Measurements from ENCODE around the gene LY6G6C. TPM values are rescaled to one million over a fixed set of nuclear protein-coding genes. Genes with fewer than 3 reads are reported as not detected.

LY6G6C gene
- total and polyA plus RNA-seq, 2 of the 13 experiments (the other 11 are each of a cell fraction or from before 2014, with no cell fraction given), result 0.15 TPM; not detected in 1

DNA sequence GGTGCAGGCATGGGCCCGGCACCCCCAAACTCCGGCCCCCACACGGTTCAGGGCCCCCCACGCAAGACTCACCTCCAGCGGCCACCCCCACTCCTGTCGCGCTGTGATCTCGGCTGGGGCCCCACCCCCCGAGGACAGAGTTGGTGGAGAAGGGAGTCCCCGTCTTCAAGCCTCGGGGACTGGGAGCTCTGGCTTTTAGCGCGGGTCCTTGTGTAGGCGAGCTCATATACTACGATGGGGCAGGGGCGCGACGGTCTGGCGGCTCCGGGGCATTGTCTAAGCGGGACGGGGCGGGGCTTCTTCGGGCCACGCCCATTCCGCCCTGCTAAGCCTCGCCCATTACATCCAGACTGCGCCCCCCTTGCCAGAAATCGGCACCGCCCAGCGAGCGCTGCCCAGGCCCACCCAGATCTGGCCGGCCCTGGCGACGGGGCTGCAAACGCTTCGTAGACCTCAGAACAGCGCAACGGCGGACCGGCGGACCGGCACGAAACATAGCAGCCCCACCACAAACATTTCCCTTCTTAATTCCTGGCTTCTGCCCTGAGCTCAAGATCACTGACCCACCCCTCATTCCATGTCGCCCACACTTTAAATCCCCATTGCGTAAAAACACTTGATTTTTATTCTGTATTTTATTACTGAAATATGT is 8.6 kb upstream of the LY6G6C start (continued):
- TF ChIP-seq CENPT (CRISPR knock-in tag; IDR thresholded peaks at IDR 0.05; ENCODE audit: low read depth) (no peak), ZNF234 (CRISPR knock-in tag; conservative IDR thresholded peaks at IDR 0.05) (peak; percentile 84), XRCC5 (optimal IDR thresholded peaks at IDR 0.05; ENCODE audit: low read length) (no peak), GZF1 (CRISPR knock-in tag; IDR thresholded peaks at IDR 0.05) (0 out of 2 replicates have a peak, but pooled peaks have one; percentile 41), SMYD3 (CRISPR knock-in tag; IDR thresholded peaks at IDR 0.05) (no peak), BRD4 (CRISPR knock-in tag; IDR thresholded peaks at IDR 0.05) (no peak; the same call in 1 of the 2 replicates), EZH2 (conservative IDR thresholded peaks at IDR 0.05; ENCODE audit: low read depth, low read length) (no peak), CAMTA2 (CRISPR knock-in tag; IDR thresholded peaks at IDR 0.05; ENCODE audit: borderline replicate concordance) (no peak), MTF2 (CRISPR knock-in tag; IDR thresholded peaks at IDR 0.05; ENCODE audit: borderline replicate concordance) (no peak; the same call in 1 of the 2 replicates), ZNF605 (CRISPR knock-in tag; IDR thresholded peaks at IDR 0.05) (no peak; the same call in 1 of the 2 replicates), ZNF292 (CRISPR knock-in tag; IDR thresholded peaks at IDR 0.05; ENCODE audit: borderline replicate concordance, low read depth) (no peak), PHF20 (CRISPR knock-in tag; IDR thresholded peaks at IDR 0.05) (no peak), ZNF326 (CRISPR knock-in tag; IDR thresholded peaks at IDR 0.05; ENCODE audit: borderline replicate concordance) (no peak), ZNF772 (CRISPR knock-in tag; IDR thresholded peaks at IDR 0.05) (peak; percentile 88), NCOA5 (CRISPR knock-in tag; IDR thresholded peaks at IDR 0.05) (no peak), SP4 (CRISPR knock-in tag; IDR thresholded peaks at IDR 0.05) (peak; percentile 42; the same call in 1 of the 2 replicates), ZMYM3 (CRISPR knock-in tag; IDR thresholded peaks at IDR 0.05) (no peak), FOSL1 (CRISPR knock-in tag; IDR thresholded peaks at IDR 0.05; ENCODE audit: borderline replicate concordance) (0 out of 2 replicates have a peak, but pooled peaks have one; percentile 34), HDAC2 (CRISPR knock-in tag; IDR thresholded peaks at IDR 0.05) (no peak), SRSF1 (optimal IDR thresholded peaks at IDR 0.05; ENCODE audit: low read depth, low read length) (peak; percentile 92), PITX1 (CRISPR knock-in tag; IDR thresholded peaks at IDR 0.05) (no peak; the same call in 1 of the 2 replicates), TAF15 (IDR thresholded peaks at IDR 0.05; ENCODE audit: low read depth, low read length, poor library complexity, severe bottlenecking) (peak; percentile 100), MIER3 (CRISPR knock-in tag; IDR thresholded peaks at IDR 0.05; ENCODE audit: borderline replicate concordance) (no peak), ZNF724P (CRISPR knock-in tag; IDR thresholded peaks at IDR 0.05; ENCODE audit: borderline replicate concordance) (peak; percentile 74; the same call in 1 of the 2 replicates), HES4 (CRISPR knock-in tag; IDR thresholded peaks at IDR 0.05; ENCODE audit: borderline replicate concordance) (no peak), ZNF30 (CRISPR knock-in tag; IDR thresholded peaks at IDR 0.05) (no peak), KDM3A (CRISPR knock-in tag; IDR thresholded peaks at IDR 0.05; ENCODE audit: low read depth) (no peak), ZNF205 (CRISPR knock-in tag; IDR thresholded peaks at IDR 0.05) (0 out of 2 replicates have a peak, but pooled peaks have one; percentile 12), ZBTB42 (CRISPR knock-in tag; IDR thresholded peaks at IDR 0.05) (no peak), ZNF615 (CRISPR knock-in tag; IDR thresholded peaks at IDR 0.05; ENCODE audit: borderline replicate concordance) (no peak), KLF13 (CRISPR knock-in tag; IDR thresholded peaks at IDR 0.05) (no peak)
- TF ChIP-seq, protein P1, sequence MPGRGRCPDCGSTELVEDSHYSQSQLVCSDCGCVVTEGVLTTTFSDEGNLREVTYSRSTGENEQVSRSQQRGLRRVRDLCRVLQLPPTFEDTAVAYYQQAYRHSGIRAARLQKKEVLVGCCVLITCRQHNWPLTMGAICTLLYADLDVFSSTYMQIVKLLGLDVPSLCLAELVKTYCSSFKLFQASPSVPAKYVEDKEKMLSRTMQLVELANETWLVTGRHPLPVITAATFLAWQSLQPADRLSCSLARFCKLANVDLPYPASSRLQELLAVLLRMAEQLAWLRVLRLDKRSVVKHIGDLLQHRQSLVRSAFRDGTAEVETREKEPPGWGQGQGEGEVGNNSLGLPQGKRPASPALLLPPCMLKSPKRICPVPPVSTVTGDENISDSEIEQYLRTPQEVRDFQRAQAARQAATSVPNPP (CRISPR knock-in tag; IDR thresholded peaks at IDR 0.05), result no peak; the same call in 1 of the 2 replicates
- TF ChIP-seq, protein P2, sequence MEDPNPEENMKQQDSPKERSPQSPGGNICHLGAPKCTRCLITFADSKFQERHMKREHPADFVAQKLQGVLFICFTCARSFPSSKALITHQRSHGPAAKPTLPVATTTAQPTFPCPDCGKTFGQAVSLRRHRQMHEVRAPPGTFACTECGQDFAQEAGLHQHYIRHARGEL (CRISPR knock-in tag; IDR thresholded peaks at IDR 0.05), result no peak

All from HepG2 (cell line).